Dedifferentiated amniotic fluid mesenchymal stem cell (primary cell): ENCODE results near the gene CPXM2.

Experiments
- DNase-seq: peaks from one replicate; pipeline ENCODE4 v3.0.0-alpha.2; 2016; ENCODE audit errors: extremely low spot score

The CPXM2 gene

DNA sequence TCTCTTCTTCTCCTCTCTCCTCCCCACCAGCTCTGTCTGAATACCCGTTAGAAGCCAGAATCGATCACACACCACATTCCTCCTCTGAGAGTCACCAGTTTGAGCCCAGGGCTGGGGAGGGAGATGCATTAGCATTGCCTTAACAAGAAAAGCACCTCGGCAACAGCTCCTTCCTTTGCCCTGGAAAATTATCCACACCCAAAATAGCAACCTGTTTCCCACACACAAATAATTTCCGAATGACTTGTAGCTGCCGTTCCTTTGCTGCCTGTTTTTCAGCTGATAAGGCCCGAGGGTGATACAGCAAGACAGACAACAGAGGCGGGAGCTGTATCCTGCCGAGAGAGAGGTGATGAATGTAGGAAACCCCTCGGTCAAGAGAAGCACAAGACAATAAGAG is 91.3 kb downstream of the CPXM2 start:
- peak; percentile 45 for DNase-seq

DNA sequence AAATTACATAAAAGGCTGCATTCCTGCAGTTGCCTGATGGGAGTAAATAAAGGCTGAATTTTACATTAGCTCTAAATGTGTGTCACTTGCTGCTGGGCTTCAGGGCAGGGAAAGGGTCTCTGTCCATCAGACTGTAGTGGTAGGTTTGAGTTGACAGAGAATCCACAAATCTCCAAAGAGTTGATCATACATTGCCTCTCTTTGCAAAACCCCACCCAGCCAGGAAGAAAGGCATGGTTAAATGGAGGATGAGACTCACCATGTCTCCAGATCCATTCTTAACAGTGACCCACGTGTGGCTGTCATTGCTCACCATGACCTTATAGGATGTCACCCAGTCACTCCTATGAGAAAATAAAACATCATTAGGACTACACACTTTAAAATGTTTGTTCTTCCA is 92.8 kb downstream of the CPXM2 start:
- DNase-seq: no peak

DNA sequence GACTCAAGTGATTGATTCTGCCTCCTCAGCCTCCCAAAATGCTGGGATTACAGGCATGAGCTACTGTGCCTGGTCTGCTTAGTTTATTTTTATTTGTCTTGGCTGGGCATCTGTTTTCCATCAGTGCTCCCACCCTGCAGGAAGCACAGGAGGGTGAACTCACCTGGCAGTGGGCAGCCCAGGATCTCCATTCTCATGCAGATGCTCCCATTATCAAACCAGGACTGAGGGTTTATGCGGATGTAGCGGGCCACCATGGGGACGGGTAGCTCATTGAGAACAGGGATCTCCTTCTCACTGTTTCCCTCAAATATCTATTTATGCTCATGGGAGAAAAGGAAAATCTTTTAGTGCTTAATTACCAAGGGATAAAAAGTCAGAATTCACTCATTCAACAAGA is 93.8 kb downstream of the CPXM2 start:
- DNase-seq: no peak

DNA sequence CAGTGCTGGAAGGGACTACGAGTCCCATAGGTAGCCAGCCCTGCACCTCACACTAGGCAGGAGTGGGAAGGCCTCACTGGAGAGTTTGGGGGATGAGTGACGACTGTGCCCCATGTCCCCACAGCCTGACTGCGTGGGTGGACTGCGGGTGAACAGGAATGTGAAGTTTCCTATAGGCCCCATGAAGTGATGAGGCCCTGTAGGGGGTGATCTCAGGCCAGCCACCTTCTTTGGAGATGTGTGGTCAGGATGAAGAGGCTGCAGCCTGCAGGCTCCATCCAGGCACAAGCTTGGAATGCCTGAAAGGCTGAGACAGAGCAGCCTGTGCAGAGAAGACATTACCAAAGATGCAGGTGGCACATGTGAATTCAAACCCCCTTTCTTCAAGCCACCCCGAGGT is 94.9 kb downstream of the CPXM2 start:
- no peak for DNase-seq

DNA sequence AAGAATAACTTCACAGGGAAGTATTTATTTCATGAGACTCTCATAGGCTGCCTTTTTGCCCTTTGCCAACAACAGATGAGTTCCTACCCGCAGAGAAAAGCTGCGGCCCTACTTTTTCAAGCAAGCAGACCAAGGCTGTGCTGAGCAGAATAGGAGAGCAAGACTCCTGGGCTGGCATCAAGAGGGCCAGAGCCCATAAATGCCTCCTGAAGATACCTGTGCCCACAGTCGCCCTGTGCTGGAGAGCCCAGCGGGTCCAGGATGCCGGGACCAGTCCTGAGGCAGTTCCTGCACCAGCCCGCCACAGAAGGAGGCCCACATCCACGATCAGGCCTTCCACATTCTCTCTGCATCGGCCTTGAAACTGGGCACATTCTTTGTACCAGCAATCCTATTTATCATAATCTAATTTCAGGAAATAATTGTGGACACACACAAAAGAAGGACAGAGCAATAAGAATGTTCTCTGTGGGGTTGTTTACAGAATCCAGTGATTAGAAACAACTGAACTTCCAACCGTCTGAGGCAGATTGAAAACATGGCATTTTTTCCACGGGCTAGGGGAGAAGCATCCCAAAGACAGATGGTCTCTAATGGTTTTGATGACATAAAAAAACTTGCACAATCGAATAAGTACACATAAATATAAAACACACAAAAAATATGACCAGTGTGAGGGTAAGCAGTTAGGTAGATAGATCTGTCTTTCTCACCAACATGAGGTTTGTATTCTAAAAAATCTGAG is 95.6 kb downstream of the CPXM2 start:
- DNase-seq: no peak

DNA sequence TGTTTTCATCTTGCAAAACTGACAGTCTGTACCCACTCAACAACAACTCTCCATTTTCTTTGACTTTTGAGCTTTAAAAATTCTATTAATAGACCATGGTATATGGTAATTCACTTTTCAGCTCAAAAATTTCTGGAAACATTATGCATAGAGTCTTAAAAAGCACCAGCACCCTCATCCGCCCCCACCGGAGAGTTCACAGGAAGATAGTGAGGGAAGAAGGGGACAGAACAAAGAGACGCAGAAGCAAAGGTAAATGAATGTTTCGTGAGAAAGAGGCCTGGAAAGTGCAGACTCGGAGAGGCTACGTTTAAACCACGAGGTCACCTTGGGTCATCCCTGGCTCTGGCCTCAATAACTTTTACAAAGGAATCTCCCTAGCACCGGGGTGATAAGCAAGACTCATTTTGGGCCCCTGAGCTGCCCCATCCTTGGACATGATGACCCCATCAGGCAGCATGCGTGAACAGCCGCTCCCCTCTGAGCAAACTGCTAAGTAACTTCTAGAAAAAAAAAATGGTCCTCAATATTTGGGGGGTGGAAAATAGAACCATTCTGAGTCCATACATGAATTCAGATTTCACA is 96.3 kb downstream of the CPXM2 start:
- no peak for DNase-seq

DNA sequence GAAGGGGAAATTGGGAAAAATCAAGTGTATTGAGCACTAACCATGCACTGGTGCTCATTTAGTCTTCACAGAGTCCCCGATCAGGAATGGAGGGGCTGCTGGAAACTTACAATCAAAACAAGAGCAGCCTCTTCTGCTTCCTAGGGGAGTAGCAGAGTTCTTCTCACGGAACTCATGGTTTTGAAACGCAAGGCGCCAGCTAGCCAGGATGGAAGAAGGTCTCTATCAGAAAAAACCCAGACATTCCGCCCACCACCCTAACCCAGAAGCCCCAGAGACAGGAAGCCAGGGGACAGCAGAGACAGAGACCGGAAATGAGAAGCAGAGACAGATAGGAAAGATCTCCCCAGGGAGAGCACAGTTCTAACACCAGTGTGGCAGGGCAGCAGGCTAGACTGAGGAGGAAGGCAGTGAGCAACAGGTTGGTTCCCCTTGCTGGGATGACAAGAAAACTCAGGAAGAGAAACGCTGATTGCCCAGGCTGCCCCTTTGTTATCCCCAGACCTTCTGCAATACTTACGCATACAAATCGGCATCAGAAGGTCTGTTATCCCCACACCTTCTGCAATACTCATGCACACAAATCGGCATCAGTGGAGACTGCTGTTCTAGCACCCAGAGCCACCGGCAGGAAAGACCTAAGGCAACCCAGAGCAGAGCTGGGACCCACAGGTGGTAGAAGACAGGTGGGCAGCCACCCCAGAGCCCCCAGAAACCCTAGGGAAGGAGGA is 99.2 kb downstream of the CPXM2 start:
- DNase-seq: no peak

DNA sequence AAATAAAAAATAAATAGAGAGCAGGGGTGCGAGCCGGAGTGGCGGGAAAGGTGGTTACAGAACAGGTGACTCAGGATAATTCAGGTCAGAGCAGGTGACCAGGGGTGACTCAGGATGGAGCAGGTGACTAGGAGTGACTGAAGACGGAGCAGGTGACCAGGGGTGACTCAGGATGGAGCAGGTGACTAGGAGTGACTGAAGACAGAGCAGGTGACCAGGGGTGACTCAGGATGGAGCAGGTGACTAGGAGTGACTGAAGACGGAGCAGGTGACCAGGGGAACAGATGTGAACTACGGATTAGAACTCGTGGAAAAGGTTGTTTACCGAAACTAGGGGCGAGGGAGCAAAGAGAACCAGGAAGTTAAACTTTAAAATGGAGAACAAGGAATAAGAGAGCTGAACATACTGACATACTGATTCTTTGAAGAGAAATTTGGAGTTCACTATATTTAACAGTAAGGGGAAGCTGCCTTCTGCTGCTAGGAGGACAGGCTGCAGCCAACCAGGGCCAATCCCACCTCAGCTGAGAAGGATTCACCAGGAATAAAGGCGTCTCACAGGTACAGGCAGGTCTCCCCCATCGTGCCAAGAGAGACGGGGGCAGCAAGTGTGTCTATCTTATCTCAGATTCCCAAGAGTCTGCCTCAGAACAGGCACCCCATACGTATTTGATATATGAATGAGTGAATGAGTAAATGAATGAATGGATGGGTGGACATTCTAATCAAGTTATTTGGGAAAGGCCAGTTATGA is 101.3 kb downstream of the CPXM2 start:
- no peak for DNase-seq

DNA sequence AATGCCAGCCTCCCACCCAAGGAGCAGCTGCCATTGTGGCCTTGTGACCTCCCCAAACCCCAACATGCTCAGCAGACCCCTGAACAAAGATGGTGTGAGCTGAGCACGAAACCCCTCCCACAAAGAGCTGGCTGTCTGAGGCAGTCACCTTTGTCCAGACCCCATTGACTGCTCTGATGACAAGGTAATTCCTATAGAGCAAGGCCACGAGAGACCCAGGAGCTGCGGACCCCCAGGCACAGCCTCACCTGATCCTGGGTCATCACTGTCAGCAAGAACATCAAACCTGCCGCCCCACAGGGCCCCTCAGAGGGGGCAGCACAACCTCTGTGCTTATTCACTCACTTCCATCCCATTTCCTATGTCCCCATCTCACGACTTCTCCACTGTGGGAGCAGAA is 102.6 kb downstream of the CPXM2 start:
- DNase-seq: no peak

DNA sequence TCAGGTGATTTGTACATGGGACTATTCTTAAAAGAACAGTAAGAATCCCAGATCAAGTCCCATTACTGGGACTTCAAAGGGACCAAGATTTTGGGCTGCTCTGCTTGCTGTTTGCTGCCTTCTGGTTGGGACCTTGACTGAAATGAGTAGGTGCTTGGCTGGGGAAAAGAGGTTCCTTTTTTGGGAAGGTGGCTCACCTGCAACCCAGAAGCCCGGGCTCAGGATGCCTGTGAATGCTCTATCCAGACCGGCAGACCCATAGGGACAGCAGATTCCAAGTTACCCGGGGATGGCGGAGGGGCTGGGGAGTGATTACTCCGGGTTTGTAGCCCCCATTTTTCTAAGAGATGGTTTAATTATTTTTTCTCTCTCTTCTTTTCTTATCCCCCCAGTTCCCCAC is 104.0 kb downstream of the CPXM2 start:
- no peak for DNase-seq

DNA sequence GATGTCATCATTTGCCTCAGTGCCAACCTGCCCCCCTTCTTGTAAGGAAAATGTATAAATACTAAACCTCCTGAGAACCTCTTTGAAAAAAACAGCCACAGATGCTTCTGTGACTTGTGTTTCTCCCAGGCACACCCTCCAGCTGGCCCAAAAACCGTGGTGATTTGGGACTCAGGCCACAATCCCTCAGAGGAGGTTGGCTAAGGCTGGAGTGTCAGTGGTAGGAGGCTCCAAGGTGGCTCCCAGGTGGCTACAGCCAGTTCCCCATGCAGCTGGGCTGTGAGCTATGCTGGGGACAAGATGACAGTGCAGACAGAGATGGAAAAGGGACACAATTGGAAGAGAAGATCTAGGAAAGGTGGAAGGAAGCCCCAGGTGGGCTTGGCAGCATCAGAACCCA is 104.7 kb downstream of the CPXM2 start:
- no peak for DNase-seq

DNA sequence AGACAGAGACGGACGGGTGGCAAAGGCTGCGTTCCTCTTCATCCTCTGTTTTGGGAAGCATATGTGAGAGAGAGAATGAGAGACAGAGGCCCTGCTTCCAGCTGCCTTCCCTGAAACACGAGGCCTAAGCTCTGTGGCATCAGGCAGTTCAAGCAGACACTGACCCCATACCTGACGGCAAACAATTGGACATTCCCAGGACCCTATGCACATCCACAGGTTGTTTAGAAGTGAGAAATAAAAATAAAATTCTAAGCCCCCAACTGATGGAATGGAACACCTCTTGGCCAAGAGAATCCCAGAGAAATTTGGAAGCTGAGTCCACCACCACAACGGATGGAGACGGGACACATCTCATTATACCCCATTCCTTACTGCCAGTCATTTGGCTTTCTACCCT is 105.3 kb downstream of the CPXM2 start:
- no peak for DNase-seq

DNA sequence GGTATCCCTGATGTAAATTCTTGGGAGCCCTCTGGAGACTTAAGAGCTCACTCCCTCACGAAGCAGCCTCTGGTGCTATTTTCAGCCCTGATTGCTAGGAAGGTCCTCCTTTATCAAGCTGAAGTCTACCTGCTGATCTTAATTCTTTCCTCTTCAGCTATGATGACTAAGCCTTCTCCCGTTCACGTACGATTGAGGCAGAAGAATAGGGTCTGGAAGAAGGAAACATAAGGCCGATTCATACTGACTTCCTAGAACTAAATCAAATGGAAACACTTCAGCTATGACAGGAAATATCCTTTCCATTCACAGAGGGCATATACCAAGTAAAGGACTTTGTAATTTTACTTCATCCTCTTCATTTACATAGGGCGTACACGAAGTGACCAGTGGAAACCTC is 107.0 kb downstream of the CPXM2 start:
- no peak for DNase-seq

DNA sequence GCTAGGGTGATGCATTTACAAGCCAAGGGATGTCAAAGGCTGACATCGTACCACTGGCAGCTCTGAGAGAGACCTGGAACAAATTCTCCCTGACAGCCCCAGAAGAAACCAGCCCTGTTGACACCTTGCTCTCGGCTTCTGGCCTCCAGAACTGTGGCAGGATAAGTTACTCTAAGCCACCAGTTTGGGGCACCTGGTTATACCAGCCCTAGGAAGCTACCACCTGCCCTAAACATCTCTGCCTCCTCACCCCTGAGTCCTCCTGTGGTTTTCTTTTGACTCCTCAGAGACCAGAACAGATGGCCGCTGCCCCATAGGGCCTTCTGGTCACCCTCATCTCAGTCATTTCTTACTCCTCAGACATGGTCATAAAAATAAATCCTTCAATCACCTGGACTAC is 107.4 kb downstream of the CPXM2 start:
- DNase-seq: no peak

DNA sequence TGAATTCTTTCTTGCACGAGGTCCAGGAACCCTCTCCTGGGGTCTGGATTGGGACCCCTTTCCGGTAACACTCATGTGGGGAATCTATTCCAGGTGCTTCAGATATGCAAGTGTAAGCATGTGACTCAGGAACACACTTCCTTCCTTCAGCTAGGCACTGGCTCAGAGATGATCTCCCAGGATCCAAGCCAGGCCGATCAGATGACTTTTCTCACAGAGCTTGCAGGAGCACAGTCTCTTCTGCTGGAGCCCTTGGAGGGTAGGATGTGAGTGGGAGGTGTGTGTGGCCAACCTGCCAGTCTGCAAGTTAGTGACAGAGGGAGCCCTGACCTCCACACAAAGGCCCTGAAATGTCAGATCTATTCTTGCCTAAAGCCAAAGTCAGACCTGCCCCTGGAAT is 108.3 kb downstream of the CPXM2 start:
- DNase-seq: no peak

DNA sequence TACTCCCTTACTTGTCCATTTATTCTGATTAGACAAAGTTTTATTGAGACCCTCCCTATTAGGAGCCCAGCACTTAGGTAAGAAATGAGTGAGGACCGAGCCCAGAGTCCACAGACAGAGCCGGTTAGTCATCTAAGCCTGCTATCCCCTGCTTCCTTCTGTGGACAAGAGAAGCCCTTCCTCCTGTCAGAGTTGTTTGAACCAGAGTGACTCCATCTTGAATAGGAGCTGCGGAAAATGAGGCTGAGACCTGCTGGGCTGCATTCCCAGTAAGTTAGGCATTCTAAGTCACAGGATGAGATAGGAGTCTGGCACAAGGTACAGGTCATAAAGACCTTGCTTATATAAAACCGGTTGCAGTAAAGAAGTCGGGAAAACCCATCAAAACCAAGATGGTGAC is 109.1 kb downstream of the CPXM2 start:
- no peak for DNase-seq

DNA sequence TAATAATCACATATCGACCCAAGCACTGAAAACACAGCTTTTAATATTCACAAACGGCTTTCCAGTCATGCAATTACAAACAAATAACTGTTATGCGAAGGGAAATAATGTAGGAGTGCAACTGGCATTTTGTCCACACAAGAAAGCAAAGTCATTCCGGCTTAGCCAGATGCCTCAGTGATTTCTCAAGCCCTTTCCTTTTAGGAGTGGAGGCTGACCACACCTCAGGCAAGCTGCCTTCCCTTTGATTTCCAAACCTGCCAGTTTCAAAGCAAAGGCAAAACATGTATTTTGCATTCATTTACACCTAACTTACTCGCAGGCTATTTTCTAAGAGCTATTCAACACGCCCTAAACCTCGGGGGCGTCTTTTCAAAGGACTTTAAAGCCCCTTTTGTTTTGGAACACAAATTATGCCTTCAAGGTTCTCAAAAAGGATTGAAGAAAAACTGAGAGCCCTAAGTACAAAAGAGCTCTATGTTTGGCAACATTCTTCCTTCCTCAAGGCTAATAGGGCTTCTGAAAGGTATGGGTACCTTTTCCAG is 109.6 kb downstream of the CPXM2 start:
- peak; percentile 20 for DNase-seq

DNA sequence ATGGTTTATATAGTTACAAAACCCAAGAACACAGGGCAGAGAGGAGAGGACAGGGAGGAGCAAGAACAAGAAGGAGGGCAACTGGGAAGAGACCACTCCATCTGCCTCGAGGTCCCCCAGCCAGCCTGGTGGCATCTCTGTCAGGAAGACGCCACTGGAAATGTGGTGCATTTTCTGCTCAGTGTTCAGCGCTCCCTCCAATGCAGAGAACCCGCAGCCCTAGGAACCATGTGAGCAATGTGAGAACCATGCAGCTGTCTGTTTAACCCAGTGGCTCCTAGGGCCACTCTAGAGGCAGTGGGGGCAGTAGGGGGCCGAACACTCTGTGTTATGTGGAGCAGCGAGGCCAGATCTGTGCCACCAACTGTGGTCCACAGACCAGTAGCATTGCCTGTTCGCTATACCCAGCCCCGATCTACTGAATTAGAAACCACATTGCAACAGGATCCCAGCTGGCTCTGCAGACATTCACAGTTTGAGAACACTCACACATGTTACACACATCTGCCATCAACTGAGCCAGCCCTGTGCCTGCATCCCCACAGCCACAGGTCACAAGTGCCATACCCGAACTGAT is 110.2 kb downstream of the CPXM2 start:
- no peak for DNase-seq

DNA sequence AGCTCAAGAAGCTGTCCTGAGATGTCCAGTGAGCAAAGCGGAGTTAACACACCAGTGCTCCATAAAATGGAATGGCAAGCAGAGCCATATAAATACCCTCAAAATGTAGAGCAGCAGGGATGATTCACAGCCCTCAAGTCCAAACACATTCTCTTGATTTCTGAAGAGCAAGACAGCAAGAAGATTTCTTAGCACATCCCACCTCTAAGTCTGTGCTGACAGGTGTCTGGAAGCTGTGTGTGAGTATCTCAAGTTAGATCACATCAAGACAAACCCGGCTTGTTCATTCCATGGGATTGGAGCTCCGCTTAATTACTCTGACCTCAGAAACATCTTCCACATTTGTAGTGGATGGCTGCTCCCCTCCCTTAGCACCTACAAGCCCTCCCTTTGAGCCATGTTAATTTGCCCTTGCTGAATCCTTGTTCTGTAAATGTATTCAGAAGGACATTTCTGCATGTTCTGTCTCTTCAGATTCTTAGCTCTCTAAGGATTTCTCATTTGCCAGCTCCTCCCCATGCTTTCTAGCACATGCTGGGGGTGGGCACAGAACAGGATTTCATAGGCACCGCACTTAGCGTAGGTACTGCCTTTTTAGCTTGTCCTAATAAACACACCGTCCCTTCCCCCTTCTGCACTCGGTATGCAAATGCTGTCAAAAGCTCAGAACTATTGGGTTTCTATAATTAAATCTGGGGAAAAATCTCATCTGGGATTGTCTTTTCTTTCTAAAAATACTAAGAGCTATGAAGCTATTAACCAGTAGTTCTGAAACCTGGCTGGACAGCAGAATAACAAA is 112.7 kb downstream of the CPXM2 start:
- no peak for DNase-seq

DNA sequence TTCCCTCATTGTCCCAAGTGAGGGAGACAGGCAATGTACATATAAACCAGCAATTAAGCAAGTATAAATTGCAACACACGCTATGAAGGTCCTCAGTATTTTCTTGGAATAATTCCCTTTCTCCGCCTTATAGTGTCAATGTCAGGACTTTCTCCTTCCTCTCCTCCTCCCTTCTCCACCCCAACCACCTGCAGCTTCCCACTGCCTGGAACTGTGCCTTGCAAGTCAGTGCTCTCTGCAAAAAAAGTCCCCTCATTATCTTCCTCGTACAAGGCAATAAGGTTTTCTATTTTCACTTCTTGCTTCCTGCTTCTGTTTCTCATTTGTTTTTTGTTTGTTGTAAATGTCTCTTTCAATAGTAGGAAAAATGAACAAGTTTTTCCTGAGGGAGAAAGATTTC is 113.7 kb downstream of the CPXM2 start:
- no peak for DNase-seq

DNA sequence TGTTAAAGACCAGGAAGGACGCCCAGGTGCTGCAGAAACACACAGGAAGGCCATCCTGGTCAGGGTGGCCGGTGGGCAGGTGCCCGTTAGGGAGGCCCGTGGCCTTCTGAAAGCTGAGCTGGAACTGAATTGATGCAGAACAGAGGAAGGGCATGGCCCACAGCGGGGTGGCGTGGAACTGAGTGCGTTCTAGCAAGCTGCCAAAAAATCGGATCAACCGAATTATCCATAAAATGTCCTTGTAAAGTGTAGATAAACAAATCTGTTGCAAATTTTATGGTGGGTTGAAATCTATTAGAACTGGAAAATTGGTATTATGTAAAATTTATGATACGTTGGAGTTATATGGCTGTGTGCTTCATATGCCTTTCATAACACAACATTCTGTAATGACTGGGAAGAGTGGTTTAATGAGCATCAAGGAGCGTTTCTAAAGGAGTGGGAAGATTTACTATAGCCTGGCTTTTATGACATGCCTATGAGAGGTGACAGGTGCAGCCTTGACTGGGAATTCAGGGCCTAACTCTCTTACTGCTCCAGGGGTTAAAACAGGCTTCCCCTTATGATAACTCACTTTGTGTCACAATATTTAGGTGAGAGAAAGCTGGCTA is 117.4 kb downstream of the CPXM2 start:
- DNase-seq: no peak
